Stimulated activated naive CD8-positive, alpha-beta T cell treated with anti-CD3 and anti-CD28 coated beads, Interleukin-15, amount 100 ng/mL, for 72 hours (primary cell): ENCODE results near the gene MGAT4C.

ENCODE experiments used
- ATAC-seq: fragments of 150-1000 bp; cut with Tn5 transposase; 2 replicates; pipeline ENCODE4 v1.10.0; 2021; ENCODE audit warnings: mild to moderate bottlenecking, moderate library complexity
- DNase-seq, 2 donors: peaks; one replicate each; pipeline ENCODE4 v3.0.0; 2021 to 2022
- H3K27ac Mint-ChIP-seq, 2 donors: one replicate each; pipeline ENCODE4 v1.8.0; 2022; ENCODE audit warnings: mild to moderate bottlenecking in 2 of 2, mixed read lengths in 2 of 2, moderate library complexity in 2 of 2
- H3K27me3 Mint-ChIP-seq: one replicate; pipeline ENCODE4 v1.8.0; 2022; ENCODE audit warnings: mixed read lengths
- H3K4me1 Mint-ChIP-seq: one replicate; pipeline ENCODE4 v1.8.0; 2022; ENCODE audit warnings: mild to moderate bottlenecking, mixed read lengths
- H3K4me3 Mint-ChIP-seq, 2 donors: one replicate each; pipeline ENCODE4 v1.8.0; 2022; ENCODE audit warnings: mild to moderate bottlenecking in 2 of 2, mixed read lengths in 2 of 2, moderate library complexity in 1 of 2
- H3K9me3 Mint-ChIP-seq, 2 donors: one replicate each; pipeline ENCODE4 v1.8.0; 2022; ENCODE audit warnings: mixed read lengths in 2 of 2

MGAT4C gene

DNA sequence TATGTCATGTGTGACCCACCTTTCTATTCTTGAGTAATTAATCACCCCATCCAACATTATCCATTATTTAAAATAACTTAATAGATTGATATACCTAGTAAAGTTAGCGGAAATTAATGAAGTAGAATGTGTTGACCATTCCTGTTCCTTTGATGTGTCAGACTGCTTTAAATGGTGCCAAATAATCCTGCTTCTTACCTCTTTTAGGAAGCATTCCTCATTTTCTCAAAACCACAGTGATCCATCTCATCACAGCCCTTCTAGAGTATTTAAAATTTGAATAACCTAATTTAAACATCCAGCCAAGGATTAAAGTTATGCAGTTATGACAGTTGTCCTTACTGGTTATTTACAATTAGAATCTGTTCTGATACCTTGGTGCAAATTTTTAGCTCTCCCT lies 6.9 kb downstream of the MGAT4C start:
- Mint-ChIP-seq H3K4me3 (no peak overlapping the region), H3K9me3 (peaks cover 0 to 6% of the 10 kb centered on the region in 2 donors), H3K4me1 (no peaks in the 10 kb centered on the region), H3K27ac (no peak overlapping the region), H3K27me3 (no peaks in the 10 kb centered on the region)
- ATAC-seq (no peak), DNase-seq (no peak)

DNA sequence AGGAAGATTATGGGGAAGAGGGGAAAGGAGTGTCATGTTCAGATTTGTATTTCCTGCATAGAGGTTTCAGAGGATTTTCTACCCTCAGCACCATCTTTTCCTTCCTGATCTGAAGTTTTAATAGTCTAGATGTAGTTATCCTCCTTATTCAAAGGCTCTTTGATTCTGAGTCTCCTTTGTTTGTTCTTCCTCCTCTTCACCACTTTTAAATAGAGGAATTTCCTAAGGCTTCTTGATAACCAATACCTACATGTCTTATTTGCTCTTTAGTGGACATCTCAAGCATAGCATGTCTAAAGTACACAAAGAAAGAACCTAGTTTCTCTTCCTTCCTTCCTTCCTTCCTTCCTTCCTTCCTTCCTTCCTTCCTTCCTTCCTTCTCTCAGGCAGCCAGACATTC lies 8.3 kb downstream of the MGAT4C start:
- ATAC-seq (no peak), DNase-seq (no peak)
- H3K9me3 Mint-ChIP-seq, result peaks cover 0 to 6% of the 10 kb centered on the region in 2 donors
- no peaks in the 10 kb centered on the region for H3K27me3 Mint-ChIP-seq
- no peak overlapping the region for H3K27ac Mint-ChIP-seq
- H3K4me3 Mint-ChIP-seq, result no peak overlapping the region
- H3K4me1 Mint-ChIP-seq, result no peaks in the 10 kb centered on the region

DNA sequence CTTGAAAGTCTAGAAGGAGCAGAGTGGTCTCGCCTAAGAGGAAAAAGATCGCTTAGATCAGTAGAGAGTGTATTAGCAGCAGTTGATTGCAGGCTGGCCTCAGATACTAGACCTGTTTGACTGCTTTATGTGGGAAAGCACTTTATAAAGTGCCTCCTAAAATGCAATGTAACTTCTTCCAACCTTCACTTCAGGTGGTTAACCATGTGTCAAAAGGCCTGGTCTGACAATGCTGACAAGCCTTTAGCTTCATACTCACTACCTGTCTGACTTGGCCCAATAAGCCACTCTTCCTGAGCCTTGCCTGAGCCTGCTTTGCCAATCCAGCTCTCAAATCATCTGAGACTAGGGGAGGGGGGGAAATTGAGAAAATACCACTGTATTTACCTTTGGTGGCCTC lies 14.6 kb downstream of the MGAT4C start:
- no peak overlapping the region for H3K27ac Mint-ChIP-seq
- H3K4me1 Mint-ChIP-seq, result no peaks in the 10 kb centered on the region
- ATAC-seq (no peak), DNase-seq (no peak)
- no peak overlapping the region for H3K4me3 Mint-ChIP-seq
- no peaks in the 10 kb centered on the region for H3K27me3 Mint-ChIP-seq
- H3K9me3 Mint-ChIP-seq, result no peaks in the 10 kb centered on the region

DNA sequence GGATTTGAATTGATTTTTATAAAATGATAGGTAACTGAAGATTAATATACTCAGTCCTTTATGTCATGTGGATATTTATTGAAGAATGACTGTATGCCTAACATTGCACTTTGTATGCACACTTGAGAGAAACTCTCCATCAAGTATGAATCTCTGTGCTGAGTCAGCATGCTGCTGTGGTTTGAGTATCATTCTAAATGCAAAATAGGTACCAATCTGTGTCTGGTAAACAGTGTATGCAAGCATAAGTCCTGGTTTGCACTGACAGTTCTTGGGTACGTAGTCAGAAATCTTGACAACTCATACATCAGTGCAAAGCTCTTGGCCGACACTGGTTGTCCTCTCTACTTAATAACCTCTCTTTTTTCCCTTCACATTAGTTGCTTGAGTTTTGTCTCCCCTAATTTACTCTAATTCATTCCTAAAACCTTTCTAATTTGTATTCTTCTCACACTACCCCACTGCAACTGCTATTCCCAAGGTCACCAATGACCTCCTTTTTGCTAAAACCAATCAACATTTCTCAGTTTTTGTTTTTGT lies 21.8 kb downstream of the MGAT4C start:
- Mint-ChIP-seq H3K4me1 (no peaks in the 10 kb centered on the region), H3K9me3 (no peaks in the 10 kb centered on the region), H3K4me3 (no peak overlapping the region), H3K27me3 (no peaks in the 10 kb centered on the region), H3K27ac (no peak overlapping the region)
- no peak for DNase-seq
- no peak for ATAC-seq

DNA sequence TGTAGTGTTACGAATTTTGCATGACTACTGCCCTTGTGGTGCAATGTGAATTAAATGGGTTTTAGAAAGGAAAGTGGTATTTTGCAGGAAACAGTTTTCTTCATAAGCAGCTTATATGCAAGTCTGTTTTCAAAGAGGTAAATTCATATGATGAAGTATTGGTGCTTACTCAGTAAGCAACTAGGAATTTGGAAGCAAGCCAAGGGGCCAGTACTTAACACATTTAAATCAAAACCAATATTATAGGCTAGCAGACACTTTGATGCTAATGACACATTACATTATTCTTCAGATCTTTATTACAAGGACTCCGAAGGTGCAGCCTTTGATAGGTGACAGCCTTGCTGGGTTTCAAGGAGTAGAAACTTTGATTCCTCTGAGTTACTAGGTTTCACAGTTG lies 23.1 kb downstream of the MGAT4C start:
- Mint-ChIP-seq H3K4me1 (no peaks in the 10 kb centered on the region), H3K4me3 (no peak overlapping the region)
- no peak for ATAC-seq

DNA sequence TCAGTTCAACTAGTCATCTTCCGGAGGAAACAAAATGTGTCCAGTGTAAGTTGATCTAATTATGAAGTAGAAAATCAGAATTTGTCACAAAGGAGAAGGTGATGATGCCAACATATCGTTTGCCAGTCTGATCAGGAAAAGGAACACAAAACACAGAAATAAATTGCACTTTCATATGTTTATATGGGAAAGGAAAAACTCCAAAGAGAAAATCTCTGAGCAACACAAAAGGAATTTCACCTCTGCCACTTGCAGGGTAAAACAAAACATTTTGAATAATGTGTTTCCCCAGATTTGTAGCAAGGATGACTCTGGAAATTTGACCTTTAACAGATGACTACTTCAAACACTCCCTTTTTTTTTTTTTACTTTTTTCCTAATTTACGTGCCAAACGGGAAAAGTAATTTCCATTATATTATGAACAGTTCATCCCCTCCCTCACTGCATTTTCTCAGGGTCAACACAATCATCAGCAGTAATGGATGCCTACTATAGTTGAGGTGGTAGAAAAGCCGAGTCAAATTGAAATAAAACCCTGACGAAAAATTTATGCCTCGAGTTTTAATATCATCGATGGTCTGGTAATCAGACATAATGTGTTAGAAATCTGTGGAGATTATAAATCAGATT lies 25.6 kb downstream of the MGAT4C start:
- DNase-seq, result no peak
- peaks cover 0 to 6% of the 10 kb centered on the region in 2 donors for H3K9me3 Mint-ChIP-seq
- ATAC-seq, result no peak
- no peak overlapping the region for H3K4me3 Mint-ChIP-seq
- H3K27ac Mint-ChIP-seq, result no peak overlapping the region
- H3K27me3 Mint-ChIP-seq, result no peaks in the 10 kb centered on the region
- H3K4me1 Mint-ChIP-seq, result no peaks in the 10 kb centered on the region

More for the DNA sequence above, 23.1 kb downstream of the MGAT4C start:
- Mint-ChIP-seq H3K9me3 (no peaks in the 10 kb centered on the region), H3K27ac (no peak overlapping the region), H3K27me3 (no peaks in the 10 kb centered on the region)
- no peak for DNase-seq

DNA sequence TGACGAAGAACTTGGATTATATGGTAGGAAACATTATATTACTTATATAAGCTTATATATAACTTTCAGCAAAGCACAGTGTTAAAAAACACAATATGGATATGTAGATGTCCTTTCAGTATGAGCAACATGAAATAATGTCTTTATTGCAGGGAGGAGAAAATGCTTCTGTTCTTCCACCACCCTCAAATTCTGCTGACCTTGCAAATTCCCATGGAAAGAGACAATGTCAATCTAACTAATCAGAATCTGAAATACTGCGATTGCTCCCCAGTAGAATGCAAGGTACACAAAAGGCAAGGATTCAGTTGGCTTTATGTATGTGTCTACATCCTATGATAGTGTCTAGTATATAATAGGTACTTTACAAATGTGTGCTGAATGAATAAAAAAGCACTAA lies 26.4 kb downstream of the MGAT4C start:
- Mint-ChIP-seq H3K4me1 (no peaks in the 10 kb centered on the region), H3K4me3 (no peak overlapping the region), H3K9me3 (peaks cover 0 to 6% of the 10 kb centered on the region in 2 donors), H3K27ac (no peak overlapping the region), H3K27me3 (no peaks in the 10 kb centered on the region)
- DNase-seq, result no peak
- no peak for ATAC-seq

DNA sequence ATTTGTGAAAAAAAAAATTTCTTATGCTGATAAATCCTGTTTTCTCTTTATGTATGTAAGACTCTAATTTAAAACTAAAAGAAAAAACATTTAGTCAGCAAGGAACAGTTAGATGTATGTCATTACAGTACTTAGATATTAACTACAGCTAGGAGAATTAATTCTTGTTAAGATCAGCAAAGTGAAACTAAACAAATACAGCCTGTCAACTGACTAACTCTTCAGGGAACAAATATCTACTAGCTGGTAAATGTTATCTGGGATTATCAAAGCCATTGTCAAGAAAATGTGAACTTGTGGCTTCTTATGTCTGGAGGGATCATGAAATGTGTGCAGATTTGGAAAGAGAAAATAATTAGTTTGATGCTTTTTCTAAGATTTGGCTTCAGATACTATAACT lies 27.5 kb downstream of the MGAT4C start:
- no peak for DNase-seq
- Mint-ChIP-seq H3K9me3 (peaks cover 0 to 11% of the 10 kb centered on the region in 2 donors), H3K4me3 (no peak overlapping the region), H3K4me1 (no peaks in the 10 kb centered on the region), H3K27me3 (no peaks in the 10 kb centered on the region), H3K27ac (no peak overlapping the region)
- ATAC-seq, result no peak

DNA sequence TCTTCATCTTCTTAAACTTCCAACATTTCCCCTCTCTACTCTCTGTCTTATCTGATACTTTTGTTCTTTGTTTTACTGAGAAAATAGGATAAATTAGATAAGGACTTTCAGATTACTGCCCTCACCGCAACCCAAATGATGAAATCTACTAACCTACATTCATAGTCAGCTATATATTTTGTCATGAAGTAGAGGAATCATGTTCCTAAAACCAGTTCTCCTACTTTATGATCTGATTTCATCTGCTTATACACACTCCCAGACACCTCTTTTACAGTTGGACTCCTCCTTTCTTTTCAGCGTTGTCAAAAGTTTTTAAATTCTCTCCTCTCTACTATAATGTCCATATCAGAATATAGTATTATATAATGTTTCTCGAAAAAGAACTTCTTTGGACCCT lies 29.7 kb downstream of the MGAT4C start:
- H3K27ac Mint-ChIP-seq, result peak overlapping the region in 1 of 2 donors; percentile 28
- ATAC-seq (no peak), DNase-seq (no peak)
- H3K27me3 Mint-ChIP-seq, result no peaks in the 10 kb centered on the region
- no peaks in the 10 kb centered on the region for H3K4me1 Mint-ChIP-seq
- H3K4me3 Mint-ChIP-seq, result no peak overlapping the region
- H3K9me3 Mint-ChIP-seq, result peaks cover 0 to 14% of the 10 kb centered on the region in 2 donors

DNA sequence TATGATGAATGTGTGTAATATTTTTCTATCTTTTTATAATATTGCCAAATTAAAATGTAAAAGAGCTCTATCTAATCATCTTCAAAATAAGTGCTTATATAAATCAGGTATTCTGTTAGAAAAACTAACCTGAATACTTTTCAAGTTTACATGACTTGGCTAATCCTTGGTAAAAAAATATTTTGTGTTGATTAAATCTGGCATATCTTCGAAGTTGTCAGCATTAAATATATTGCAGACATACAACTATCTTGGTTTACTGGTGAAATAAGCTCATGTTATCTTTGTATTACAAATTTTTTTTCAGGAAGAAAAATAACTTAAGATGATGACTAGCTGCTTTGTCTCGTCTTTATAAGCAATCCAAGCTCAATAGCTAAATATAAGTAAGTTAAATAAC lies 39.6 kb downstream of the MGAT4C start:
- DNase-seq (no peak), ATAC-seq (no peak)
- Mint-ChIP-seq H3K4me1 (no peaks in the 10 kb centered on the region), H3K9me3 (peaks cover 0 to 9% of the 10 kb centered on the region in 2 donors), H3K27me3 (no peaks in the 10 kb centered on the region), H3K27ac (no peak overlapping the region), H3K4me3 (no peak overlapping the region)

DNA sequence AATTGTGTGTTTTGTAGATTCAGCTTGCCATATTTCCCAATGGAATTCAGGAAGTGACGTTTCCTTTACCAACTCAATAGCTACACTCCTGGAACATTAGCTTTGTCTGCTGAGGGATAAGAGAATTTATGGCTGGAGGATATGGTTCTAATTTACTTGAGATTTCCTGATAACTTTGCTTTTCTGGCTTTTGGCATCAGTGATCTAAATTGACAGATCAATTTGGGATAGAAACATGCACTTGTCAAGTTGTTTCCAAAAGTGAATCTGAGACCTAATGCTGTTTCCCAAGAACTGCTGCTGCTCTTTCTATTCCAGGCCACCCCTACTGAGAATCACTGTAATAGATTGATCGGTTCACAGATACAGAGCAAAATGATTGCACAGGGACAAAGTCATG lies 43.2 kb downstream of the MGAT4C start:
- H3K27ac Mint-ChIP-seq, result no peak overlapping the region
- no peak for ATAC-seq
- H3K4me3 Mint-ChIP-seq, result no peak overlapping the region
- no peak for DNase-seq
- H3K9me3 Mint-ChIP-seq, result peaks cover 0 to 12% of the 10 kb centered on the region in 2 donors
- H3K4me1 Mint-ChIP-seq, result no peaks in the 10 kb centered on the region
- no peaks in the 10 kb centered on the region for H3K27me3 Mint-ChIP-seq

DNA sequence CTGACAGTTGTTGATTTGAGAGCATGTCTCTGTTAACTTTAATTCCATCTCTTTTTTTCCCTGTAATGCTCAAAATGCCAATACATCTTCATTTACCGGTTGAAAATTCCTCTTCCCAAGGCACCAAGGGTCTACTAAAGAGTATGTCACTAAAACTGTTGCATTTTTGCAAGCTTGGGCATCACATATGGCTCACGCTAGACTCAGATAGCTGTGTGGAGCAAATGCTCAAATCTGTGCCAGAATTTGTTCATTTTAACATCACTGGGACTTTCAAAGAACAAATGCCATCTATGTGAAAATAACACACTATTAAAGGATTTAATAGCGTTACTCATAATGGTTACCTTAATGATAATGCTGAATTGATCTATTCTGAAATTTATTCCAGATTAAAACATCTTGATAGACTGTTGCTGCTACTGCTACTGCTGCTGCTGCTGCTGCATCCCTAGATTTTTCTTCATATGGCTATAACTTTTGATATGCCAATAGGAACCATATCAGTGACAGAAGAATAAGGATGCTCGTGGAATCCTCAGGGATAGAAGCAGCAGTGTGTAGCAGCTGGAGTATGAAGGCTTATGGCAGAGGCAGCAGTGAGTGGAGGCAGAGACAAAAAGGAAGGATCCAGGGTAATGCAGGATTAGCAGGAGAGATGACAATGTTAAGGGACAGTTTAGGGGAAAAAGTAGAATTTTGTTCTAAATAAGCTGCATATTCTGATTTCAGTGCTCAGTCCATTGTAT lies 57.3 kb downstream of the MGAT4C start:
- no peaks in the 10 kb centered on the region for H3K27me3 Mint-ChIP-seq
- no peak overlapping the region for H3K4me3 Mint-ChIP-seq
- no peak overlapping the region for H3K27ac Mint-ChIP-seq
- H3K9me3 Mint-ChIP-seq, result no peaks in the 10 kb centered on the region
- DNase-seq, result no peak
- no peak for ATAC-seq
- no peaks in the 10 kb centered on the region for H3K4me1 Mint-ChIP-seq

DNA sequence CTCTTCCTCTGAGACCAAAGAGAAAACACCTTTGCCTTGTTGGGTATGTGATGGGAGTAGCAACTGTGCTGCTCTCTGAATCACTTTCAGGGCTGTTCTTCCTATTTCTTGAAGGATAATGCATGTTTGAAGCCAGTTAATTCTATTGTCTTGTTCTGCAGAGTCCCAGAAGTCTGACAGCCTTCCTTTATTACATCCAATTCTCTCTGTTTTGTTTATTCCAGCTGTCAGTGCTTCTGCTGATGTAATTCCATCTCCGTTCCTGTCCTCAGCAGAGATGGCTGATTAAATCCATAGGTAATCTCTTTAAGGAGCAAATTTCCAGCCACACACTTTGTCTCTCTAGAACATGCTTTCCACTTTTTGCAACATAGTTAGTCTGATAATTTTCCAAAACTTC lies 59.7 kb downstream of the MGAT4C start:
- no peak for ATAC-seq
- no peaks in the 10 kb centered on the region for H3K27me3 Mint-ChIP-seq
- H3K27ac Mint-ChIP-seq, result no peak overlapping the region
- no peak overlapping the region for H3K4me3 Mint-ChIP-seq
- no peak for DNase-seq
- no peaks in the 10 kb centered on the region for H3K9me3 Mint-ChIP-seq
- H3K4me1 Mint-ChIP-seq, result no peaks in the 10 kb centered on the region

DNA sequence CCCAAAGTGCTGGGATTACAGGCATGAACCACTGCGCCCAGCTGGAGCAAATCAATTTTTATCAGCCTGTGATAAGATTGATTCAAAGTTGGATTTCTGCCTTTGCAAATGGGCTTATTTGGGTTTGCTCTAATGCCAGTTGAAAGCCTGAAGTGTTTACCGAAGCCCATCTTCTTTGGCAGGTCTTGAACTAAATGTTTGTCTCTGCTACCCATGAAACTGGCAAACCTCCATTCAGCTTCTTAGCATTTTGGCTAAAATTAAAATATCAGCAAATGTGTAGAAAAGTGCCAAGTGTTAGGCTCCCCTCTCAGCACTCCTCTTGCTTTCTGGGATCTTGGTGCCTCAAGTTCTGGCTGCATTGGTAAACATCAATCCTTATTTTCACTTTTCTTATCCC lies 61.5 kb downstream of the MGAT4C start:
- Mint-ChIP-seq H3K4me1 (no peaks in the 10 kb centered on the region), H3K9me3 (no peaks in the 10 kb centered on the region), H3K4me3 (no peak overlapping the region), H3K27ac (no peak overlapping the region), H3K27me3 (no peaks in the 10 kb centered on the region)
- ATAC-seq (no peak), DNase-seq (no peak)

DNA sequence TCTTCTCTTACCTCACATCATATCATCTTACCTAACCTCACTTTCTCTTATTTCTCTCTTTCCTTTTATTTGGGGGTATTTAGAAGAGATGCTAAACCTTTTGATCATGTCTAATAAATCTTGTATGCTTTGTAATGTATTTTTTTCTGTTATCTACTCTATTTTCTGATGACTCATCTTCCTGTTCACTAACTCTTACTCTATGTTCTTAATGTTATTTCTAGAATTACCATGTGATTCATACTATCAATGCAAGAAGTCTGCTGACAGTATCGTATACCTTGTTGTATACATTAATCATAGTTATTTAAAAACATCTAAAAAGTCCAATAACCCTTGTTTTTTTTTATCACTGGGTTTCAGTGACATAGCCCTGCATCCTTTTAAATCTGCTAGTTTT lies 62.3 kb downstream of the MGAT4C start:
- Mint-ChIP-seq H3K4me1 (no peaks in the 10 kb centered on the region), H3K4me3 (no peak overlapping the region), H3K9me3 (no peaks in the 10 kb centered on the region), H3K27me3 (no peaks in the 10 kb centered on the region), H3K27ac (no peak overlapping the region)
- ATAC-seq, result no peak
- DNase-seq, result no peak

DNA sequence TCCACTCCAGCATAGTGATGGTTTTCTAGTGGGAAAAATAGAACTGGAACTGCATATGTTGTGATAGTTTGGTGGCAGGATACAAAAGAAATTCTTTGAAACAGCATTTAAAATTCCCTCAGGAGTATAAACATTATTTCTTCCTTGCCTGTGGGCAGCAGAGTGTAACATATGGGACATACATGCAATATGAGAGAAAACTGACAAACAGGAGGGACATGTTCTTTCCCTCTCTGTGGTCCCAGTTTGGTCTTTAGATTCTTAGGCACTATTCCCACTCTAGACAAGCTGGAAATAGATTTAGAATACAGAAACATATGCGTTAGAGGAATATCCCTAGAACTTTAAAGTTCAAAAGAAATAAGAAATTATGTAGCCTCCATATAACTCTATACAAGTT lies 68.0 kb downstream of the MGAT4C start:
- Mint-ChIP-seq H3K27ac (no peak overlapping the region), H3K4me1 (no peaks in the 10 kb centered on the region), H3K9me3 (no peaks in the 10 kb centered on the region), H3K4me3 (no peak overlapping the region), H3K27me3 (no peaks in the 10 kb centered on the region)
- ATAC-seq, result no peak
- no peak for DNase-seq
